ENCODE results near the gene BCAR1. TPM values are rescaled to one million over a fixed set of nuclear protein-coding genes. Genes with fewer than 3 reads are reported as not detected.

BCAR1 gene
- total and polyA plus RNA-seq, 2 of the 13 experiments (the other 11 are each of a cell fraction or from before 2014, with no cell fraction given): 48.1 to 51.7 TPM

DNA sequence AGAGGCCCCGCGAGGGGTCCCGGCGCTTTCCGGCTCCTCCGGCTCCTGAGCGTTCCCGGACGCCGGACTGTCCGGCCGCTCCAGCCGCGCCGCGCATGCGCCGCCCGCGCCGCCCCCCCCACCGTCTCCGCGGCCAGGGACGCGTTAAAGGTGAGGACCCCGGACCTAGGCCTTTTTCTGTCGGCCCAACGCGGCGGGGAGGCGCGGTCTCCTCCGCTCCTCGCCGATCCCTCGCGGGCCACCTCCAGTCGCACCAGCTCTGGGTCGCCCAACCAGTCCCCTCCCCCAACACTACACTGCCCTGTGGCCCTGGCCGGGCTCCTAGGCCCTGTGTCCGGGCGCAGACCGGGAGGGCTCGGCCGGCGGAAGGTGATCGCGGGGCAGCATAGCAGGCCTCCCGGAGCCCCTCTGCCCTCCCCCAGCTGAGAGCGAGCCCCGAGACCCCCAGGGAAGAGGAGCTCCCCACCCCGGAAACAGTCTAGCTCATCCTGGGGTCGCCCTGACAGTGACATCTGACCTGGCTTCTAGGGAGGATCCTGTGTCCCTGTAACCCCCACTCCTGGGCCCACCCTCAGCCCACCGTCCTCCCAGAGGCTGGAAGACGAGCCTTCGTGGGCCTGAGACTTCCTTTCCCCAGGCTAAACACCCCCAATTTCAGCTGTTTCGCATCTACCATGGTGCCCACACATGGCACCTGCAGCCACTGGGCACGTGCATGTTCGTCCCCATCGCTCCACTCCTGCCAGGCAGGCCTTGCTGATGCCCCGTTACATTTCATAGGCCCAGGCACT, 14.7 kb upstream of the BCAR1 start (continued):
- TF ChIP-seq, protein P1, sequence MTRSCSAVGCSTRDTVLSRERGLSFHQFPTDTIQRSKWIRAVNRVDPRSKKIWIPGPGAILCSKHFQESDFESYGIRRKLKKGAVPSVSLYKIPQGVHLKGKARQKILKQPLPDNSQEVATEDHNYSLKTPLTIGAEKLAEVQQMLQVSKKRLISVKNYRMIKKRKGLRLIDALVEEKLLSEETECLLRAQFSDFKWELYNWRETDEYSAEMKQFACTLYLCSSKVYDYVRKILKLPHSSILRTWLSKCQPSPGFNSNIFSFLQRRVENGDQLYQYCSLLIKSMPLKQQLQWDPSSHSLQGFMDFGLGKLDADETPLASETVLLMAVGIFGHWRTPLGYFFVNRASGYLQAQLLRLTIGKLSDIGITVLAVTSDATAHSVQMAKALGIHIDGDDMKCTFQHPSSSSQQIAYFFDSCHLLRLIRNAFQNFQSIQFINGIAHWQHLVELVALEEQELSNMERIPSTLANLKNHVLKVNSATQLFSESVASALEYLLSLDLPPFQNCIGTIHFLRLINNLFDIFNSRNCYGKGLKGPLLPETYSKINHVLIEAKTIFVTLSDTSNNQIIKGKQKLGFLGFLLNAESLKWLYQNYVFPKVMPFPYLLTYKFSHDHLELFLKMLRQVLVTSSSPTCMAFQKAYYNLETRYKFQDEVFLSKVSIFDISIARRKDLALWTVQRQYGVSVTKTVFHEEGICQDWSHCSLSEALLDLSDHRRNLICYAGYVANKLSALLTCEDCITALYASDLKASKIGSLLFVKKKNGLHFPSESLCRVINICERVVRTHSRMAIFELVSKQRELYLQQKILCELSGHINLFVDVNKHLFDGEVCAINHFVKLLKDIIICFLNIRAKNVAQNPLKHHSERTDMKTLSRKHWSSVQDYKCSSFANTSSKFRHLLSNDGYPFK (CRISPR knock-in tag; IDR thresholded peaks at IDR 0.05; ENCODE audit: borderline replicate concordance): peak; percentile 14; the same call in 1 of the 2 replicates
- TF ChIP-seq SIN3B (IDR thresholded peaks at IDR 0.05; ENCODE audit: low read length): no peak
- peak; percentile 66 for TF ChIP-seq ATF7-NPFF (CRISPR knock-in tag; IDR thresholded peaks at IDR 0.05; ENCODE audit: low read depth)
- TF ChIP-seq ZNF44 (CRISPR knock-in tag; IDR thresholded peaks at IDR 0.05): no peak
- TF ChIP-seq, protein P2, sequence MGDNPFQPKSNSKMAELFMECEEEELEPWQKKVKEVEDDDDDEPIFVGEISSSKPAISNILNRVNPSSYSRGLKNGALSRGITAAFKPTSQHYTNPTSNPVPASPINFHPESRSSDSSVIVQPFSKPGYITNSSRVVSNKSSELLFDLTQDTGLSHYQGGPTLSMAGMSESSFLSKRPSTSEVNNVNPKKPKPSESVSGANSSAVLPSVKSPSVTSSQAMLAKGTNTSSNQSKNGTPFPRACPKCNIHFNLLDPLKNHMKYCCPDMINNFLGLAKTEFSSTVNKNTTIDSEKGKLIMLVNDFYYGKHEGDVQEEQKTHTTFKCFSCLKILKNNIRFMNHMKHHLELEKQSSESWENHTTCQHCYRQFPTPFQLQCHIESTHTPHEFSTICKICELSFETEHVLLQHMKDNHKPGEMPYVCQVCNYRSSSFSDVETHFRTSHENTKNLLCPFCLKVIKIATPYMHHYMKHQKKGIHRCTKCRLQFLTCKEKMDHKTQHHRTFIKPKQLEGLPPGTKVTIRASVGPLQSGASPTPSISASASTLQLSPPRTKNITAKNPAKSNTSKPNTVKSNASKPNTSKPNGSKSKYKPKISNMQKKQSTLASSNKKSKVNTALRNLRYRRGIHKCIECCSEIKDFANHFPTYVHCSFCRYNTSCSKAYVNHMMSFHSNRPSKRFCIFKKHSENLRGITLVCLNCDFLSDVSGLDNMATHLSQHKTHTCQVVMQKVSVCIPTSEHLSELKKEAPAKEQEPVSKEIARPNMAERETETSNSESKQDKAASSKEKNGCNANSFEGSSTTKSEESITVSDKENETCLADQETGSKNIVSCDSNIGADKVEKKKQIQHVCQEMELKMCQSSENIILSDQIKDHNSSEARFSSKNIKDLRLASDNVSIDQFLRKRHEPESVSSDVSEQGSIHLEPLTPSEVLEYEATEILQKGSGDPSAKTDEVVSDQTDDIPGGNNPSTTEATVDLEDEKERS (CRISPR knock-in tag; IDR thresholded peaks at IDR 0.05): no peak
- TF ChIP-seq RXRB (CRISPR knock-in tag; IDR thresholded peaks at IDR 0.05; ENCODE audit: borderline replicate concordance): peak; percentile 59; the same call in 1 of the 2 replicates
- TF ChIP-seq ZFP62 (CRISPR knock-in tag; IDR thresholded peaks at IDR 0.05): 0 out of 2 replicates have a peak, but pooled peaks have one; percentile 28
- TF ChIP-seq, protein P3, sequence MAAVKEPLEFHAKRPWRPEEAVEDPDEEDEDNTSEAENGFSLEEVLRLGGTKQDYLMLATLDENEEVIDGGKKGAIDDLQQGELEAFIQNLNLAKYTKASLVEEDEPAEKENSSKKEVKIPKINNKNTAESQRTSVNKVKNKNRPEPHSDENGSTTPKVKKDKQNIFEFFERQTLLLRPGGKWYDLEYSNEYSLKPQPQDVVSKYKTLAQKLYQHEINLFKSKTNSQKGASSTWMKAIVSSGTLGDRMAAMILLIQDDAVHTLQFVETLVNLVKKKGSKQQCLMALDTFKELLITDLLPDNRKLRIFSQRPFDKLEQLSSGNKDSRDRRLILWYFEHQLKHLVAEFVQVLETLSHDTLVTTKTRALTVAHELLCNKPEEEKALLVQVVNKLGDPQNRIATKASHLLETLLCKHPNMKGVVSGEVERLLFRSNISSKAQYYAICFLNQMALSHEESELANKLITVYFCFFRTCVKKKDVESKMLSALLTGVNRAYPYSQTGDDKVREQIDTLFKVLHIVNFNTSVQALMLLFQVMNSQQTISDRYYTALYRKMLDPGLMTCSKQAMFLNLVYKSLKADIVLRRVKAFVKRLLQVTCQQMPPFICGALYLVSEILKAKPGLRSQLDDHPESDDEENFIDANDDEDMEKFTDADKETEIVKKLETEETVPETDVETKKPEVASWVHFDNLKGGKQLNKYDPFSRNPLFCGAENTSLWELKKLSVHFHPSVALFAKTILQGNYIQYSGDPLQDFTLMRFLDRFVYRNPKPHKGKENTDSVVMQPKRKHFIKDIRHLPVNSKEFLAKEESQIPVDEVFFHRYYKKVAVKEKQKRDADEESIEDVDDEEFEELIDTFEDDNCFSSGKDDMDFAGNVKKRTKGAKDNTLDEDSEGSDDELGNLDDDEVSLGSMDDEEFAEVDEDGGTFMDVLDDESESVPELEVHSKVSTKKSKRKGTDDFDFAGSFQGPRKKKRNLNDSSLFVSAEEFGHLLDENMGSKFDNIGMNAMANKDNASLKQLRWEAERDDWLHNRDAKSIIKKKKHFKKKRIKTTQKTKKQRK (IDR thresholded peaks at IDR 0.05; ENCODE audit: low read length): no peak
- peak; percentile 70; the same call in 1 of the 2 replicates for TF ChIP-seq ZNF670 (CRISPR knock-in tag; IDR thresholded peaks at IDR 0.05; ENCODE audit: borderline replicate concordance)
- TF ChIP-seq SPEN (CRISPR knock-in tag; IDR thresholded peaks at IDR 0.05; ENCODE audit: low read depth): peak; percentile 94; the same call in 1 of the 2 replicates
- TF ChIP-seq, protein P4, sequence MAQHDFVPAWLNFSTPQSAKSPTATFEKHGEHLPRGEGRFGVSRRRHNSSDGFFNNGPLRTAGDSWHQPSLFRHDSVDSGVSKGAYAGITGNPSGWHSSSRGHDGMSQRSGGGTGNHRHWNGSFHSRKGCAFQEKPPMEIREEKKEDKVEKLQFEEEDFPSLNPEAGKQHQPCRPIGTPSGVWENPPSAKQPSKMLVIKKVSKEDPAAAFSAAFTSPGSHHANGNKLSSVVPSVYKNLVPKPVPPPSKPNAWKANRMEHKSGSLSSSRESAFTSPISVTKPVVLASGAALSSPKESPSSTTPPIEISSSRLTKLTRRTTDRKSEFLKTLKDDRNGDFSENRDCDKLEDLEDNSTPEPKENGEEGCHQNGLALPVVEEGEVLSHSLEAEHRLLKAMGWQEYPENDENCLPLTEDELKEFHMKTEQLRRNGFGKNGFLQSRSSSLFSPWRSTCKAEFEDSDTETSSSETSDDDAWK (CRISPR knock-in tag; IDR thresholded peaks at IDR 0.05): no peak
- TF ChIP-seq SIX1 (CRISPR knock-in tag; IDR thresholded peaks at IDR 0.05; ENCODE audit: borderline replicate concordance): no peak
- TF ChIP-seq, protein P5, sequence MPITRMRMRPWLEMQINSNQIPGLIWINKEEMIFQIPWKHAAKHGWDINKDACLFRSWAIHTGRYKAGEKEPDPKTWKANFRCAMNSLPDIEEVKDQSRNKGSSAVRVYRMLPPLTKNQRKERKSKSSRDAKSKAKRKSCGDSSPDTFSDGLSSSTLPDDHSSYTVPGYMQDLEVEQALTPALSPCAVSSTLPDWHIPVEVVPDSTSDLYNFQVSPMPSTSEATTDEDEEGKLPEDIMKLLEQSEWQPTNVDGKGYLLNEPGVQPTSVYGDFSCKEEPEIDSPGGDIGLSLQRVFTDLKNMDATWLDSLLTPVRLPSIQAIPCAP (CRISPR knock-in tag; IDR thresholded peaks at IDR 0.05; ENCODE audit: low read depth): peak; percentile 72; the same call in 1 of the 2 replicates
- TF ChIP-seq KLF15 (CRISPR knock-in tag; IDR thresholded peaks at IDR 0.05; ENCODE audit: borderline replicate concordance): peak; percentile 92
- no peak for TF ChIP-seq ZEB1 (IDR thresholded peaks at IDR 0.05; ENCODE audit: insufficient replicate concordance, low read depth)

All from HepG2 (cell line).